Ishikawa (cell line): ENCODE results near the gene N4BP2L1.

ENCODE experiments used
- CREB1 ChIP-seq: IDR thresholded peaks from 2 replicates; pipeline ENCODE4 v1.6.1; 2012; ENCODE audit warnings: low read depth
- EP300 ChIP-seq: IDR thresholded peaks from 2 replicates; pipeline ENCODE4 v1.6.1; 2012; ENCODE audit warnings: borderline replicate concordance
- FOXM1 ChIP-seq: IDR thresholded peaks from 2 replicates; pipeline ENCODE4 v1.6.1; 2012; ENCODE audit warnings: low read depth, borderline replicate concordance
- MAX ChIP-seq: IDR thresholded peaks from 2 replicates; pipeline ENCODE4 v1.6.1; 2012
- NFIC ChIP-seq: IDR thresholded peaks from 2 replicates; pipeline ENCODE4 v1.6.1; 2012
- RAD21 ChIP-seq: IDR thresholded peaks from 2 replicates; pipeline ENCODE4 v1.6.1; 2012; ENCODE audit warnings: low read depth
- REST ChIP-seq: IDR thresholded peaks from 2 replicates; pipeline ENCODE4 v1.6.1; 2012; ENCODE audit warnings: low read depth, mild to moderate bottlenecking
- TAF1 ChIP-seq: IDR thresholded peaks from 2 replicates; pipeline ENCODE4 v1.6.1; 2012; ENCODE audit warnings: low read depth, mild to moderate bottlenecking
- TCF12 ChIP-seq: IDR thresholded peaks from 2 replicates; pipeline ENCODE4 v1.6.1; 2012; ENCODE audit warnings: low read depth
- TEAD4 ChIP-seq: IDR thresholded peaks from 2 replicates; pipeline ENCODE4 v1.6.1; 2012
- USF1 ChIP-seq: IDR thresholded peaks from 2 replicates; pipeline ENCODE4 v1.6.1; 2012
- YY1 ChIP-seq: IDR thresholded peaks from 2 replicates; pipeline ENCODE4 v1.6.1; 2012; ENCODE audit warnings: low read depth

- TF ChIP-seq REST (no peak), CREB1 (no peak), NFIC (no peak), TCF12 (no peak), TAF1 (no peak), RAD21 (no peak), EP300 (no peak), MAX (no peak), YY1 (no peak), FOXM1 (no peak), USF1 (no peak), TEAD4 (no peak)
These were observed 3.4 kb upstream of the N4BP2L1 start for GRCh38 chr13:32431361-32431760.
